Sigmoid colon (tissue), 7 donors: ENCODE results near the gene TMEM63B. TPM values are rescaled to one million over a fixed set of nuclear protein-coding genes. Genes with fewer than 3 reads are reported as not detected.

Experiments used
- DNase-seq: peaks from one replicate; pipeline ENCODE4 v3.0.0-alpha.2; 2019
- H3K27ac ChIP-seq, 4 donors: fragments of 200-600 bp; sonication (generic); one replicate each; pipeline ENCODE4 v1.5.1; 2016 to 2019; ENCODE audit warnings: mild to moderate bottlenecking in 1 of 4
- H3K27me3 ChIP-seq, 3 donors: fragments of 200-600 bp; sonication (generic); one replicate each; pipeline ENCODE4 v1.5.1; 2019; ENCODE audit warnings: mild to moderate bottlenecking in 1 of 3
- H3K36me3 ChIP-seq, 4 donors: fragments of 200-600 bp; sonication (generic); one replicate each; pipeline ENCODE4 v1.5.1; 2016 to 2019
- H3K4me1 ChIP-seq, 4 donors: fragments of 200-600 bp; sonication (generic); one replicate each; pipeline ENCODE4 v1.5.1; 2017 to 2019
- H3K4me3 ChIP-seq, 4 donors: fragments of 200-600 bp; sonication (generic); one replicate each; pipeline ENCODE4 v1.5.1; 2017 to 2019; ENCODE audit warnings: mild to moderate bottlenecking in 2 of 4, moderate library complexity in 1 of 4
- H3K9me3 ChIP-seq, 4 donors: fragments of 200-600 bp in 3 of 4; sonication (generic) in 3 of 4; one replicate each; pipeline versions ENCODE4 v1.5.1 to v1.6.1; 2013 to 2019
- EP300 ChIP-seq, 4 donors: sonication (generic); formaldehyde crosslinking; IDR thresholded peaks; one replicate each; pipeline ENCODE4 v1.6.1; 2017; ENCODE audit warnings: antibody characterized with exemption in 4 of 4
- POLR2A ChIP-seq, 2 donors: fragments of 450-650 bp; IDR thresholded peaks; one replicate each; pipeline ENCODE4 v1.6.1; 2016; ENCODE audit warnings: antibody characterized with exemption in 2 of 2, mild to moderate bottlenecking in 2 of 2, moderate library complexity in 2 of 2
- POLR2AphosphoS5 ChIP-seq, 4 donors: sonication (generic); formaldehyde crosslinking; IDR thresholded peaks; one replicate each; pipeline ENCODE4 v1.6.1; 2017; ENCODE audit warnings: antibody characterized with exemption in 4 of 4
- WGBS, 2 donors: extraction: QIAGEN DNeasy Blood & Tissue Kit; methylation state at CpG; one replicate each; pipeline ENCODE4 v1.1.7; 2013; 5-methylcytosine and 5-hydroxymethylcytosine counted together
- intact Hi-C: fragments of 100-400 bp; cut with DNase I; formaldehyde crosslinking; loops from one replicate; pipeline ENCODE4 v1.15.1; 2023
- polyA plus RNA-seq, 3 donors: library from polyadenylated mRNA; stranded (reverse); fragments of 200-250 nt; gene quantifications; one replicate each; pipeline ENCODE4 v1.2.3, GENCODE V29; 2013
- total RNA-seq, 4 donors: library from RNA; depleted of rRNA; stranded (reverse); fragments of >200 nt; gene quantifications; one replicate each; pipeline ENCODE4 v1.1.0, GENCODE V29; 2016
- TF ChIP-seq, protein P1 (sequence below), 4 experiments: fragments of 450-650 bp in 3 of 4; fragments of 200-600 bp in 1 of 4; IDR thresholded peaks; one replicate each; pipeline ENCODE4 v1.5.1; 2016 to 2019; ENCODE audit warnings: antibody characterized with exemption in 4 of 4, mild to moderate bottlenecking in 3 of 4, moderate library complexity in 2 of 4
- donor health status: healthy with polysubstance abuse.
- donor health status: Bipolar disorder and iron deficiency.
- donor health status: healthy.

The TMEM63B gene
- total and polyA plus RNA-seq, 7 donors, result 9.0 to 48.5 (median 14.6) TPM

DNA sequence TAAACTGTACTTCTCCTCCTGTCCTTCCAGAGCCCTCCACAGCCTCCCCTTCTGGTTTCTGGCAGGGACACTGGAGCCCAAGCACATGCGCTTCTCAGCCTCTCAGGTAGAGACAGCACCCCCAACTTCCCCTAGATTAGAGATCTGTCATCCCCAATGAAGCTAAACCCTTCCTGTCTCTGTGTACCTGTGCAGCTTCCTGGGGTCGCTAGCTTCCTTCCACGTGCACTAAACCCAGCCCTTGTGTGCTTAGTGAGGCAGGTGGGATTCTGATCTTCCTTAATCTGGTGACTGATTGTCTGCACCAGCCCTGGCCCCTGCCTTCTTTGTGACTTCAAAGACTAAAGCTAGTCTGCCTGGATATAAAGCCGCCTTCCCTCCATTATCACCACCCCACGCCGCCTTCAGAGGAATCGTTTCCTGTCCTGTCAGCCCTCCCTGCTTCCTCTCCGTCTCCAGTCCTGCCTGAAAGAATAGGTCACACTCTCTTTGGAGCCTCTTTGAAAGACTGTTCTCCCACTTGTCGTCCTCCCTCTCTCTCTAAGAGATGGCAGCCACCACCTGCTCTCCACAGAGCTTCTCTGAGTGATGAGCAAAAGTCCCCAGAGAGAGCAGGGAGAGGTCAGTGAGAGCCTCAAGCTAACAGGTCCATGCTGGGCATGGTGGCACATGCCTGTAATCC lies 58.7 kb downstream of the TMEM63B start:
- Histone ChIP-seq H3K36me3 (no peaks in the 10 kb centered on the region), H3K4me3 (no peak overlapping the region), H3K27me3 (no peaks in the 10 kb centered on the region), H3K27ac (peak overlapping the region in 1 of 4 donors; percentile 42), H3K4me1 (no peaks in the 10 kb centered on the region), H3K9me3 (no peaks in the 10 kb centered on the region)
- TF ChIP-seq POLR2A (IDR thresholded peaks at IDR 0.05) (no peak), EP300 (IDR thresholded peaks at IDR 0.05) (no peak), POLR2AphosphoS5 (IDR thresholded peaks at IDR 0.05) (no peak)
- TF ChIP-seq, protein P1, sequence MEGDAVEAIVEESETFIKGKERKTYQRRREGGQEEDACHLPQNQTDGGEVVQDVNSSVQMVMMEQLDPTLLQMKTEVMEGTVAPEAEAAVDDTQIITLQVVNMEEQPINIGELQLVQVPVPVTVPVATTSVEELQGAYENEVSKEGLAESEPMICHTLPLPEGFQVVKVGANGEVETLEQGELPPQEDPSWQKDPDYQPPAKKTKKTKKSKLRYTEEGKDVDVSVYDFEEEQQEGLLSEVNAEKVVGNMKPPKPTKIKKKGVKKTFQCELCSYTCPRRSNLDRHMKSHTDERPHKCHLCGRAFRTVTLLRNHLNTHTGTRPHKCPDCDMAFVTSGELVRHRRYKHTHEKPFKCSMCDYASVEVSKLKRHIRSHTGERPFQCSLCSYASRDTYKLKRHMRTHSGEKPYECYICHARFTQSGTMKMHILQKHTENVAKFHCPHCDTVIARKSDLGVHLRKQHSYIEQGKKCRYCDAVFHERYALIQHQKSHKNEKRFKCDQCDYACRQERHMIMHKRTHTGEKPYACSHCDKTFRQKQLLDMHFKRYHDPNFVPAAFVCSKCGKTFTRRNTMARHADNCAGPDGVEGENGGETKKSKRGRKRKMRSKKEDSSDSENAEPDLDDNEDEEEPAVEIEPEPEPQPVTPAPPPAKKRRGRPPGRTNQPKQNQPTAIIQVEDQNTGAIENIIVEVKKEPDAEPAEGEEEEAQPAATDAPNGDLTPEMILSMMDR (IDR thresholded peaks at IDR 0.05), result no peak
- intact Hi-C loops, result no loop called here
- DNase-seq, result no peak
- WGBS, 2 donors, result 50 to 69% methylated on average over 9 of the region's 9 CpGs

DNA sequence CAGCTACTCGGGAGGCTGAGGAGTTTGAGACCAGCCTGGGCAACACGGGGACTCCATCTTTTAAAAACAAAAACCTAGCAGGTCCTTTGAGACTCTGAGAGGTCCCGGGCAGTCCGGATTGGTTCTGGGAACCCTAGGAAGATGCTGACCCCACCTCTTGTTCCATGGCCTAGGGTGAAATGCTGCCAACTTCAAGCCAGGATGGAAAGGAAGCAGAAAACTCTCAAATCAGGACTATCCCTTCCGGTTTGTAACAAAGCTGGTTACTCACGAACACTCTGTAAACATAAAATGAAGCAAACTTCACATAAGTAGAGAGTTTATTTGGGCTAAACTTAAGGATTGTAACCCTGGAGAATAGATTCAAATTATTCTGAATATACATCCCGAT lies 59.3 kb downstream of the TMEM63B start:
- no peaks in the 10 kb centered on the region for H3K4me1 ChIP-seq
- WGBS, 2 donors, result 87% methylated on average over 7 of the region's 7 CpGs
- no peaks in the 10 kb centered on the region for H3K9me3 ChIP-seq
- H3K4me3 ChIP-seq, result no peak overlapping the region
- no peak for DNase-seq
- intact Hi-C loops, result no loop called here
- H3K36me3 ChIP-seq, result no peaks in the 10 kb centered on the region
- TF ChIP-seq POLR2A (IDR thresholded peaks at IDR 0.05) (no peak), POLR2AphosphoS5 (IDR thresholded peaks at IDR 0.05) (no peak), EP300 (IDR thresholded peaks at IDR 0.05) (no peak)
- TF ChIP-seq, protein P1 (IDR thresholded peaks at IDR 0.05), result no peak
- no peaks in the 10 kb centered on the region for H3K27me3 ChIP-seq
- H3K27ac ChIP-seq, result peak overlapping the region in 1 of 4 donors; percentile 42

DNA sequence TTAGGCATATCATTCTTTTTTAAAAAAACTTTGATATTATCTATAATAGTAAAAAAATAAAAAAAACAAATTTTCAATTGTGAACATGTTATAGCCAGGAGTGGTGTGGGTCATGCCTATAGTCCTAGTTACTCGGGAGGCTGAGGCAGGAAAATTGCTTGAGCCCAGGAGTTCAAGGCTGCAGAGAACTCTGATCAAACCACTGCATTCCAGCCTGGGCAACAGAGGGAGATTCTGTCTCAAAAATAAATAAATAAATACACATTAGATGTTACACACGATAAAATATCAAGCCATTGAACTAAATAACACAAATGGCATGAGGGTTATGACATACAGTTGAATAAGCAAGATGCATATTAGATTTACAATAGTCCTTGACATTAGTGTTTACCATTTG lies 61.5 kb downstream of the TMEM63B start:
- Histone ChIP-seq H3K9me3 (no peaks in the 10 kb centered on the region), H3K4me1 (no peaks in the 10 kb centered on the region), H3K27me3 (no peaks in the 10 kb centered on the region), H3K36me3 (no peaks in the 10 kb centered on the region), H3K27ac (no peak overlapping the region), H3K4me3 (no peak overlapping the region)
- TF ChIP-seq, protein P1 (IDR thresholded peaks at IDR 0.05), result no peak
- TF ChIP-seq POLR2A (IDR thresholded peaks at IDR 0.05), result no peak
- TF ChIP-seq POLR2AphosphoS5 (IDR thresholded peaks at IDR 0.05), result no peak
- no peak for TF ChIP-seq EP300 (IDR thresholded peaks at IDR 0.05)
- WGBS, 2 donors, result 75 to 85% methylated on average over 2 of the region's 2 CpGs
- no peak for DNase-seq
- intact Hi-C loops, result no loop called here

DNA sequence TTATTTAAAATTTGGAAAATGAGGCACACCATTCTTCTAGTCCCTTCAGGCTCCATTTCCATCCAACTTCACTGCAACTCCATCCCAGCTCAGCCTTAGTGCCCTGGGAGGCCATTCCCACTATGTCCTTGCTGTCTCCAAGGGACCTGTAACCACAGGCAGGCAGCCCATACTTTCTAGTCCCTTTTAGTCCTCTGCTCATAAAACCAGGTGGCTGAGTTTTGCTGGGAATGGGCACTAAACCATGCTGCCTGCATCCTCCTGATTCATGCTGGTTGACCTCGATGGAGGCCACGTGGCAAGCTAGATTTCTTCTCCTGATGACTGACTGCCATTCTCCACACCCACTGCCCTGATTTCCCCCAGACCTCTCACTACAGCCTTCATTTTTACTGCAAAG lies 61.9 kb downstream of the TMEM63B start:
- Histone ChIP-seq H3K27ac (no peak overlapping the region), H3K4me1 (no peaks in the 10 kb centered on the region), H3K4me3 (no peak overlapping the region), H3K36me3 (no peaks in the 10 kb centered on the region), H3K27me3 (no peaks in the 10 kb centered on the region), H3K9me3 (no peaks in the 10 kb centered on the region)
- no peak for DNase-seq
- 73 to 79% methylated on average over 2 of the region's 2 CpGs for WGBS, 2 donors
- no peak for TF ChIP-seq POLR2AphosphoS5 (IDR thresholded peaks at IDR 0.05)
- no peak for TF ChIP-seq EP300 (IDR thresholded peaks at IDR 0.05)
- TF ChIP-seq, protein P1 (IDR thresholded peaks at IDR 0.05), result no peak
- TF ChIP-seq POLR2A (IDR thresholded peaks at IDR 0.05), result no peak
- intact Hi-C loops, result no loop called here

DNA sequence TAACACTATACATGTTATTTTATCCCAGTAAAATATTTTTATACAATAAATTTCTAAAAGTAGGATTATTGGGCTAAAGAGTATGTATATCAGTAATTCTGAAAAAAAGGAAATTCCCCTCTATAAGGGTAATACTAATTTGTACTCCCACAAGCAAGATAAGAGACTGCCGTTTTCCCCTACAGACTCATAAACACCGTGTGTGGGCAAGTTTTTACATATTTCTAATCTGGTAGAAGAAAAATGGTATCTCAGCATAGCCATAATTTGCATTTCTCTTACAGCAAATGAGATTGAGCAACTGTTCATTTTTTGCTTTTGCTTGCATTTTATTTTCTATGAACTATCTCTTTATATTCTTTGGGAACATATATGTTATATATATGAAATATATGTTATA lies 63.4 kb downstream of the TMEM63B start:
- Histone ChIP-seq H3K4me1 (no peaks in the 10 kb centered on the region), H3K4me3 (no peak overlapping the region), H3K36me3 (no peaks in the 10 kb centered on the region), H3K27ac (no peak overlapping the region), H3K27me3 (no peaks in the 10 kb centered on the region), H3K9me3 (no peaks in the 10 kb centered on the region)
- DNase-seq, result no peak
- intact Hi-C loops, result no loop called here
- WGBS, 2 donors, result 15 to 32% methylated on average over 2 of the region's 2 CpGs
- TF ChIP-seq POLR2A (IDR thresholded peaks at IDR 0.05), result no peak
- TF ChIP-seq POLR2AphosphoS5 (IDR thresholded peaks at IDR 0.05), result no peak
- no peak for TF ChIP-seq EP300 (IDR thresholded peaks at IDR 0.05)
- TF ChIP-seq, protein P1 (IDR thresholded peaks at IDR 0.05), result no peak
